Glutamatergic neuron (in vitro differentiated cells): ENCODE results near the gene ZNF862. TPM values are rescaled to one million over a fixed set of nuclear protein-coding genes. Genes with fewer than 3 reads are reported as not detected.

Source experiments
- DNase-seq: peaks from one replicate; pipeline ENCODE4 v3.0.0; 2022
- H3K27ac Mint-ChIP-seq: one replicate; pipeline ENCODE4 v1.8.0; 2020; ENCODE audit warnings: mild to moderate bottlenecking, mixed read lengths, inconsistent platforms; ENCODE audit not compliant: unreplicated experiment
- H3K27me3 Mint-ChIP-seq: one replicate; pipeline ENCODE4 v1.8.0; 2020; ENCODE audit warnings: mild to moderate bottlenecking, moderate library complexity, mixed read lengths, inconsistent platforms; ENCODE audit not compliant: unreplicated experiment
- H3K36me3 Mint-ChIP-seq: one replicate; pipeline ENCODE4 v1.8.0; 2020; ENCODE audit warnings: mild to moderate bottlenecking, mixed read lengths, inconsistent platforms; ENCODE audit not compliant: unreplicated experiment
- H3K4me1 Mint-ChIP-seq: one replicate; pipeline ENCODE4 v1.8.0; 2020; ENCODE audit warnings: mild to moderate bottlenecking, low read depth, mixed read lengths, inconsistent platforms; ENCODE audit not compliant: unreplicated experiment
- H3K4me3 Mint-ChIP-seq: one replicate; pipeline ENCODE4 v1.8.0; 2020; ENCODE audit warnings: mild to moderate bottlenecking, mixed read lengths, inconsistent platforms; ENCODE audit not compliant: unreplicated experiment
- H3K9me3 Mint-ChIP-seq: one replicate; pipeline ENCODE4 v1.8.0; 2020; ENCODE audit warnings: mild to moderate bottlenecking, moderate library complexity, mixed read lengths, inconsistent platforms; ENCODE audit not compliant: unreplicated experiment
- total RNA-seq: library from RNA; stranded (reverse); fragmentation: NEBNext Ultra II Directional; extraction: Animal tissue kit (Norgen Biotek cat#: 25700); gene quantifications from one replicate; pipeline ENCODE4 v1.2.1, GENCODE V29; 2021; ENCODE audit not compliant: unreplicated experiment
- TF ChIP-seq, protein P1 (sequence below): fragments of 200-600 bp; sonication (generic); IDR thresholded peaks from one replicate; pipeline ENCODE4 v1.5.0; 2021; ENCODE audit not compliant: partially characterized antibody, unreplicated experiment

The ZNF862 gene
- total RNA-seq, 1 donor from 2014 or later, result 12.9 TPM

DNA sequence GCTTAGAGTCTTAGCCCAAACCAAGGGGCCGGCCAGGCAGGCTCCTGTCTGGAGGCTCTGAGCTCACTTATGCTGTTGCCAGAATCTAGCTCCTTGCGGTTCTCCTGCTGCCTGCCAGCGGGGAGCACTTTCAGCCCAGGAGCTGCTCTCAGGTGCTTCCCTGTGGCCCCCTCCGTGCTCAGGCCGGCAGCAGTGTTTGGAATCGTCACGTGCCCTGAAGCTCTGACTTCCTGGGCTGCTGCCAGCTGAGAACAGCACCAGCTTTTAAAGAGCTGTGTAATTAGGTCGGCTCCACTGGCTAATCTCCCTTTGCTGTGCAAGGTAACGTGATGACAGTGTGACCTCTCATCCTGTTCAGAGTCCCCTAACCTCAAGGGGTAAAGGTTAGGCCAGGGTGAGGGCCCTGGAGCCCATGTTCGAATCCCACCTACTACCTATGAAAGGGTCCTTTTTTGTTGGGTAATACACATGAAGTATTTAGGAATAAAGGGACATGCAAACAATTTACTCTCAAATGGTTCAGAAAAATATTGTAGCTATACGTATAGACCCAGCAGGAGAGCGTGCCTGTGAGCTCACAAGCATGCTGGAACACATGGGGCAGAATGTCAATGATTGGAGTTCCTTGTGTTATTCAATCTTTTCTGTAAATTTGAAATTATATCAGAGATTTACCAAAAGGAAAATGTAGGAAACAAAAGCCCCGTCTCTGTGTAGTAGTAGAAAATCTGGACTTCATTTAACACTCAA is 16.6 kb downstream of the ZNF862 start:
- Mint-ChIP-seq H3K27ac (no peak overlapping the region), H3K27me3 (peaks cover 5% of the 10 kb centered on the region), H3K4me3 (no peak overlapping the region), H3K36me3 (no peaks in the 10 kb centered on the region), H3K4me1 (peaks cover 3% of the 10 kb centered on the region), H3K9me3 (no peaks in the 10 kb centered on the region)
- TF ChIP-seq, protein P1, sequence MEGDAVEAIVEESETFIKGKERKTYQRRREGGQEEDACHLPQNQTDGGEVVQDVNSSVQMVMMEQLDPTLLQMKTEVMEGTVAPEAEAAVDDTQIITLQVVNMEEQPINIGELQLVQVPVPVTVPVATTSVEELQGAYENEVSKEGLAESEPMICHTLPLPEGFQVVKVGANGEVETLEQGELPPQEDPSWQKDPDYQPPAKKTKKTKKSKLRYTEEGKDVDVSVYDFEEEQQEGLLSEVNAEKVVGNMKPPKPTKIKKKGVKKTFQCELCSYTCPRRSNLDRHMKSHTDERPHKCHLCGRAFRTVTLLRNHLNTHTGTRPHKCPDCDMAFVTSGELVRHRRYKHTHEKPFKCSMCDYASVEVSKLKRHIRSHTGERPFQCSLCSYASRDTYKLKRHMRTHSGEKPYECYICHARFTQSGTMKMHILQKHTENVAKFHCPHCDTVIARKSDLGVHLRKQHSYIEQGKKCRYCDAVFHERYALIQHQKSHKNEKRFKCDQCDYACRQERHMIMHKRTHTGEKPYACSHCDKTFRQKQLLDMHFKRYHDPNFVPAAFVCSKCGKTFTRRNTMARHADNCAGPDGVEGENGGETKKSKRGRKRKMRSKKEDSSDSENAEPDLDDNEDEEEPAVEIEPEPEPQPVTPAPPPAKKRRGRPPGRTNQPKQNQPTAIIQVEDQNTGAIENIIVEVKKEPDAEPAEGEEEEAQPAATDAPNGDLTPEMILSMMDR, result no peak
- DNase-seq, result no peak

DNA sequence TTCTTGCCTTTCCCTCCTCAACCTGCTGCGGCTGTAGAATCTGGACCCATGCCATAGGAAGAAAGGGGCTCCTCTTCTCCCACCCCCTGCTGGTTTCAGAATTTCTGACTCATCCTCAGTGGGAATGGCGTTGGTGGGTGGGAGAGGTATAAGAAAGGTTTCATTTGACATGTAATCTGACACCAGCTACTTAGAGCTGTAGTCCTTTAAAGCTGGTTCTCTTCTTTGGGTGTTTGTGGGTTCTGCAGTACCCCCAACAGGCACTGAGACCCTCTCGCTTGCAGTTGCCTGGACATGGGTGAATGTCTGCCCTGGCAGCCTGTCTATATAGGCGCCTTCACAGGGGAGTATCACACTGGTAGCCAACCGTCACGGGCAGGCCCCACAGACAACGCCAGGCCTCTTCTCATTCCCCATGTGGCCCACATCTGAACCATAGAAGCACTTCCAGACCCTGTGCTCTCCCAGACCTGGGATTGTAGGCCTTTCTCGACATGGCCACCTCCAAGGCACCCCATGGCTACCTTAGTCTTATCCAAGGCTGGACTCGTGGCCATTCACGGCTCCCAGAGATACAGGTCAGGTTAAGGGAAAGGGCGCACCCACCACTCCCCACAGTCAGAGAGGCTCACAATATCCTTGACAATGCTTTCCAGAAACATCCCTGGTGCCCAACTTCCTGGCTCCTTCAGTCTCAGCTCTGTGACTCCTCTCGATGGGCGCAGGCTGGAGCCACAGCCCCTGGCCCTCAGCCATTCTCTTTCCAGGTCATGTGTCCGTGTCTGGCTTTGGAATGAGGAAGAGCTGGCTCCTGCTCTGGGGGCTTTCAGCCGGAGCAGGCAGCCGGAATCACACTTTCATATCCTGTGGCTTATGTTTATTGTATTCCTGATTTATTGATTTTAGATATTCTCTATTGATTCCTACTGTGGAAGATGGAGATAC is 17.5 kb downstream of the ZNF862 start:
- peaks cover 5% of the 10 kb centered on the region for H3K27me3 Mint-ChIP-seq
- peaks cover 3% of the 10 kb centered on the region for H3K4me1 Mint-ChIP-seq
- TF ChIP-seq, protein P1, result no peak
- no peak for DNase-seq
- H3K4me3 Mint-ChIP-seq, result no peak overlapping the region
- no peaks in the 10 kb centered on the region for H3K36me3 Mint-ChIP-seq
- no peaks in the 10 kb centered on the region for H3K9me3 Mint-ChIP-seq
- no peak overlapping the region for H3K27ac Mint-ChIP-seq

DNA sequence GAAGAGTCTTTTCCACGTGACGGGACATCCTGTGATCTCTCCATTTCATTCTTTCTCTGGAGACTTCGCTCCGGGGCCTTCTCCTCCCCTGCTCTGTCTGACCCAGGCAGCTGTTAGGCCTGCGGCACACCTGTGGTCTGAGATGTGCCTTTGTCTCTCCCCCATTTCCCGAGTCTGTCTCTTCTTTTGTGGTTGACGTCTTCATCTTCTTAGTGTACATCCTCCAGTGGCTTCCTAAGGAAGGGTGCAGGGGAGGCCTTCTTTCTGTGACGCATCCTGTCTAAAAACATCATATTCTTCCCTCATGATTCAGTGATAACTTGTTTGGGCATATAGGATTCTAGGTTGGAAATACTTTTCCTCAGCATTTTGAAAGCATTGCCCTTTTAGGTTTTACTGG is 18.4 kb downstream of the ZNF862 start:
- peaks cover 3% of the 10 kb centered on the region for H3K4me1 Mint-ChIP-seq
- no peak overlapping the region for H3K27ac Mint-ChIP-seq
- H3K36me3 Mint-ChIP-seq, result no peaks in the 10 kb centered on the region
- H3K27me3 Mint-ChIP-seq, result peaks cover 5% of the 10 kb centered on the region
- no peaks in the 10 kb centered on the region for H3K9me3 Mint-ChIP-seq
- DNase-seq, result no peak
- no peak overlapping the region for H3K4me3 Mint-ChIP-seq
- TF ChIP-seq, protein P1, result no peak

DNA sequence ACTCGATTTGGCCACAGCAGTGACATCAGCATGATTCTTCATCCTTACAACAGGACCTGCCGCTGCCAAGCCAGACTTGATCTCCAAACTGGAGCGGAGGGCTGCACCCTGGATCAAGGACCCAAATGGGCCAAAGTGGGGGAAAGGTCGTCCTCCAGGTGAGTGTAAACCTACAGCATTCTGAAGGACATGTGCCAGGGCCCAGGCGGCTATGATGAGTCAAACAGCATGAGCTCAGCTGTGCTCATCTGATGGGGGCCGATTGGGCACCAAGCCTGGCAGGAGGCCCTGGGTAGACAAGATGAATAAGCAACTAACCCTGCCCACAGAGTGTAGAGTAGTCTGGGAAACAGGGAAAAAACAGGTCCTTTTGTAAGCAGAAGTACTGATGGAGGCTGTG is 21.2 kb downstream of the ZNF862 start:
- no peak overlapping the region for H3K27ac Mint-ChIP-seq
- peaks cover 5% of the 10 kb centered on the region for H3K27me3 Mint-ChIP-seq
- TF ChIP-seq, protein P1, result no peak
- DNase-seq, result no peak
- H3K9me3 Mint-ChIP-seq, result no peaks in the 10 kb centered on the region
- peaks cover 3% of the 10 kb centered on the region for H3K4me1 Mint-ChIP-seq
- no peak overlapping the region for H3K4me3 Mint-ChIP-seq
- H3K36me3 Mint-ChIP-seq, result no peaks in the 10 kb centered on the region
